CD4-positive, alpha-beta T cell treated with Interleukin-15 for 4 hours (primary cell): ENCODE results near the gene NAXD.
"Not testable (repeated sequence)": the region's sequence is repeated elsewhere in the genome, so short reads cannot be mapped to it uniquely, and the experiment has no call there.

Source experiments
- DNase-seq: peaks from one replicate; pipeline ENCODE4 v3.0.0-alpha.2; 2020; ENCODE audit warnings: low spot score

Gene NAXD

DNA sequence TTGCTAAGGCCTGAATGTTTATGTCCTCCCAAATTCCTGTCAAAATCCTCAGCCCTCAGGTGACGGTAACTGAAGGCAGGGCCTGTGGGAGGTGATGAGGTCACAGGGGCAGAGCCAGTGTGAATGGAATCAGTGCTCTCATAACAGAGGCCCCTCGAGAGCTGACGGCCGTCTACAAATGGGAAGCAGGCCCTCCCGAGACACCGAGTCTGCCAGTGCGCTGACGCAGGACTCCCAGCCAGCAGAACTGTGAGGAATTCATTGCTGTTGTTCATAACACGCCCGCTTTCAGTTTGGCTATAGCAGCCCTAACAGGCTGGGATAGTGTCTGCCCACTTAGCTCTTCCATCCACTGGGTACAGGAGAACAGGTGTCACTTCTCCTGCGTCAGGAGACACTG lies 49.3 kb downstream of the NAXD start:
- DNase-seq: no peak

DNA sequence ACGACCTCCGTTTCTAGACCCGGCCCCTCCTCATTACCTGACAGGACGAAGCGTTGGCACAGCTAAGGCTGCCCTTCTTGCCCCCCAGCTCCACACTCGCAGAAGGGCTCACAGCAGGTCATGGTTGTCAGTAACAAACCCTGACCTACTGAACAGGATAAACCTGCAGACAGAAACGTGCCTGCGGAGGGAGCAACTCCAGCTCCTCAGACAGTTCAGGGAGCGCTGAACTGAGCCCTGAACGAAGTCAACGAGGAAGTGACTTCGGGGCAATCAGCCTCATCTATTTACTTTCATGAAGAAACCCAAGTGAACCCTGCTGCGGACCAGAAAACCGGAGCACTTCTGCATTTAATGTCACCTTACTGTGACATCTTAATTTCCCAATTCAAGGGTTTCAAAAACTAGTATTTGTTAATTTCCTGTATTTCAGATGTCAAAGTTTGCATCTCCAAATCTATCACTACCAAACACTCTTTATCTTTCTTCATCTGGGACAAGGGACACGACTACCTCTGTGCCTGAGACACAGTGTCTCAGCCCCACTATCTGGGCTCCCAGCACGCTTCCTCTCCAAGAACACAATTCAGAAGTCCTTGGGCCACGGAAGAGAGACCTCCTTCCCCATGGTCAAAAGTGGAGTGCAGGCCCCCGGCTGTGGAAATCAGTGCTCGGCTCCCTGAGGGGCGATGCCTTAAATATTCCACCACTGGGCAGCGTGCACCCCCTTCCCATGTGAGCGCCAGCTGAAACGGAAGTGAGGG lies 50.3 kb downstream of the NAXD start:
- no peak for DNase-seq

DNA sequence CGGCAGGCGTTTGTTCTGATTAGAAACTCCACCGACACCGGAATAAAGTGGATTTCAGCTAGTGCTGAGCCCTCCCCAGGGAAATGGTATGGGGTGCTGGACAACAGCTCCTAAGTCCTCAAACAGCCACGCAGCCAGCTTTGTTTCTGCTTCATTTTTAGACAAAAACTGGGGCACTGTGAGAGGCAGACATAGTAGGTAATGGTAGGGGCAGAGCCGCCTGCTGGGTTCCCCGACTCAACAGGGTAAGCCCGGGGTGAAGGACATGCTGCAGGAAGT lies 50.8 kb downstream of the NAXD start:
- DNase-seq: no peak

DNA sequence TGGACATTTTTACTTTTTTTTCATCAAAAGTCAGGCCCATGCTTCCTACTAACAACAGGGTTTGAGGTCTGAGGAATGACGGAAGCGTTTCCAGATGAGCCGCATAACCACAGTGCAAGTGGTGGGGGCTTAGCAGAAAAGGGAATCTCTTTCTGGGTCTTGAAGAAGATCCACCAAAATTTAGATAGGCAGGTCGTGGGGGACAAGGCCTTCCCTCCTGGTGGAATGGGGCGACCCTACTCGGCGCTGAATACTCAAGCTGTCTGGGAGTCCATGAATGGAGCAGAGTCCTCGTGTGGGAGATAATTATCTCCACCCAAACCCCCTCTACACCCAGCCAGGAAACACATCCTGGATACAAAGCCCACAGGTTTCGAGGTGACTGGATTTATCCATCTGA lies 53.7 kb downstream of the NAXD start:
- no peak for DNase-seq

DNA sequence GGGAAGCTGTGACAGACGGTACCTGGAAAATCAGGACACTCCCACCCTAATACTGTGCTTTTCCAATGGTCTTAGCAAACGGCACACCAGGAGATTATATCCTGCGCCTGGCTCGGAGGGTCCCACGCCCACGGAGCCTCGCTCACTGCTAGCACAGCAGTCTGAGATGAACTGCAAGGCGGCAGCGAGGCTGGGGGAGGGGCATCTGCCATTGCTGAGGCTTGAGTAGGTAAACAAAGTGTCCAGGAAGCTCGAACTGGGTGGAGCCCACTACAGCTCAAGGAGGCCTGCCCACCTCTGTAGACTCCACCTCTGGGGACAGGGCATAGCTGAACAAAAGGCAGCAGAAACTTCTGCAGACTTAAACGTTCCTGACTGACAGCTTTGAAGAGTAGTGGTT lies 54.5 kb downstream of the NAXD start:
- not testable (repeated sequence) for DNase-seq

DNA sequence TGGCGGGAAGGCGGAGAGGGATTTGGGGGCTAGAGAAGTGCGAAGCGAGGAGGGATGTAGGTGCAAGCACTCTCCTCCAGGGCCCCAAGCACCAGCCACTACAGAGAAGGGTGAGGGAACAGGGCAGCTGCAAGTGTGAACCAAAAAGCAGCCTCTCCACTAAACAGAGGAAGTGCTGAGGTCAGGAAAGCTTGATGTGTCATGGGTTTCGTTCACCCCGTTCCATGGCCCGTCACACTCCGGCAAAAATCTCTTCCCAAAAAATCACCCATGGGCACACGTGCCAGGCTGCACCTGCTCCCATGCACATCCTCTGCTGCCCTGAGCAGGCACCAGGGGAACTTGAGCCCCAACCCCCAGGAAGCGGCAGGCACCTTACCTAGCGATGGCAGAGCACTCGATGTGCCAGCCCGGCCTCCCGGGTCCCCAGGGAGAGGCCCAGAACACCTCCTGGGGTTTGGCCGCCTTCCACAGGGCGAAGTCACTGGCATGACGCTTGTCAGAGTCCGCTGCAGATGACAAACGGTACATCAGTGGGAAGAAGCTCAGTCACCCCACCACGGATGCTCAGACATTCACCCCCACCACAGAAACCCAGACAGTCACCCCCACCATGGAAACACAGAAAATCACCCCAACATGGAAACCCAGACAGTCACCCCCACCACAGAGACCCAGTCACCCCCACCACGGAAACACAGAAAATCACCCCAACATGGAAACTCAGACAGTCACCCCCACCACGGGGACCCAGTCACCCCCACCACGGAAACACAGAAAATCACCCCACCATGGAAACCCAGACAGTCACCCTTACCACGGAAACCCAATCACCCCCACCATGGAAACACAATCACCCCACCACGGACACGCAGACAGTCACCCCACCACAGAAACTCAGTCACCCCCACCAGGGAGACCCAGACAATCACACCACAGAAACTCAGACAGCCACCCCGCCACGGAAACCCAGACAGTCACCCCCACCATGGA lies 61.5 kb downstream of the NAXD start:
- DNase-seq: peak; percentile 16

DNA sequence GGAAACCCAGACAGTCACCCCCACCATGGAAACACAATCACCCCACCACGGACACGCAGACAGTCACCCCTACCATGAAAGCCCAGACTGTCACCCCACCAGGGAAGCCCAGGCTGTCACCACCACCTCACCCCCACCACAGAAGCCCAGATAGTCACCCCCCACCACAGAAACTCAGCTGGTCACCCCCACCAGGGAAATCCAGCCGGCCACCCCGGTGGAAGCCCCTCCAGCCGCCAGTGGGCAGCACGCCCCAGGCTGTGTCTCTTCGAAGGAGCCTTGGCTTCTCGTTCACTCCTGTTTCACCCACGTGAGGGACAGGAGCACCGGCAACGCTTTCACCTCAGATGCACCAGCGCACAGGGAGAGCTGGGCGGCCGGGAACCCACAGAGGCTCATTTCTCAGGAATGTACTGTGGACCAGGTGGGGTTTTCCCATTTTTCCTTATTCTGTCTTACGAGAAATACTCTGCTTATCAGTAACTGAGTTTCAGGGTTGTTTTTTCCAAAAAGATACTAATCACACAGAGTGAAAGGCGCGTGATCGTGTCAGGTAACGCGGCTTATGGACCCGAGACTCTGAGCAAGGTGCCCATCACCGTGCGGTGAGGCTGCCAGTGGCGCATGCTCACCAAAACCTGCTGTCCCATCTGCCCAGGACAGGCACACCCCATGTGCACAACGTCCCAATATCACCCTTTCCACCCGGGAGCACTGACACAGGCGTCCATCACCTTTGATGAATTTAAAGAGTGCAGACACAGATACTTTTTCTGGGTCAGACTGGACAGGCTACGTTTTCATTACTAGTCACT lies 62.6 kb downstream of the NAXD start:
- DNase-seq: no peak

DNA sequence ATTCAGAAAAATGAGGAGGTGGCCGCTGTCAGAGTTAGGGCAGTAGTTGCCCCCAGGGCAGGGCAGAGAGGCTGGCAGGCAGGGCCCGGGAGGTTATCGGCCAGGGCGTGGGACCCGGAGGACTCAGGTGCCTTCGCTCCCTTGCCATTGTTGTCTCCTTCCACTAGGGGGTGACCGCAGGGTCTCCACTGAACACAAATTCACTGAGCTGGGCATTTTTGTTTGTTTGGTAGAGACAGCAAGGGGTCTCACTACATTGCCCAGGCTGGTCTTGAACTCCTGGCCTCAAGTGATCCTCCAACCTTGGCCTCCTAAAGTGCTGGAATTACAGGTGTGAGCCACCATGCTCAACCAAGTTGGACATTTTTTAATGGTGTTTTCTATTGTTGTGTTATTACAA lies 65.5 kb downstream of the NAXD start:
- DNase-seq: peak; percentile 16

DNA sequence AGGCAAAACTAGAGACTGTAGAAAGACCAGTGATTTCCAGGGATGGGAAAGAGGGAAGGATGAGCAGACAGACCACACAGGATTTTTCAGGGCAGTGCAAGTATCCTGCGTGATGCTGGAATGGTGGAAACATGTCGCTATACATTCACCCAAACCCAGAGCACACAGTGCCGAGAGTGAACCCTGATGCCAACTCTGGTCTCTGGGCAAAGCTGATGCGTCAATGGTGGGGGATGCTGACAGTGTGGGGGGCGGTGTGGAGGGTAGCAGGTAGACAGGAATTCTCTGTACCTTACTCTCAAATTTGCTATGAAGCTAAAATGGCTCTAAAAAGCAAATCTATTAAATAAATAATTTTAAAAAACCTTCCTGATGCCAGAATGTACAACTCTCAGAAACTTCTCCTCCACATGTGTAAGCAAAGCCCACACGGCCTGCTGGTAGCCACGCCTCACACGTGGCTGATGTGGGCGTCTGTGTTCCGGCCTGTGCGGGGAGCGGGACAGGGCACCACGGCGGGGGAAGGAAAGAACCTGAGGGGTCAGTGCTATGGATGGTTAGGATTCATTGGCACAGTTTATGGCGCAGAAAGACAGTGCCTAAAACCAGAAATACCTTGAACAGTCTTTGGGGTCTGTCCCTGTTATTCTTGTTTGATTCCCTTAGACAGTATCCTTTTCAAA lies 66.7 kb downstream of the NAXD start:
- no peak for DNase-seq

DNA sequence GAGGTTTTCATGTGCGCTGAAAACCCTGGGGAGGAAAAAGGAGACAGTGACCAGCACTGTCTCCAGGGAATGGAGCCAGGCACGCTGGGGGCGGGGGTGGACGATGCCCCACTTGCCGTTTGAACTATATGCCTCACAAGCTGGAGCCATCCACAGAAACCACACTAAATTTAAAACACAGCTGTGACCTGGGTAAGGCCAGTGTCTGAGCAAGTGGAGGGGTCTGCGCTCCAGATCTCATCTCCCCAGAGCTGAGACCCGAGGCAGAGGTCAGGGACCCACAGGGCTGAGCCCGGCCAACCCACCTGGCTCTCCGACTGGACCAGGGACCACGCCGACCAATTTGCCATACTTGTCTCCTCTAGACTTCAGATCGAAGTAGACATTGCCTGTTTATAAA lies 67.4 kb downstream of the NAXD start:
- no peak for DNase-seq

DNA sequence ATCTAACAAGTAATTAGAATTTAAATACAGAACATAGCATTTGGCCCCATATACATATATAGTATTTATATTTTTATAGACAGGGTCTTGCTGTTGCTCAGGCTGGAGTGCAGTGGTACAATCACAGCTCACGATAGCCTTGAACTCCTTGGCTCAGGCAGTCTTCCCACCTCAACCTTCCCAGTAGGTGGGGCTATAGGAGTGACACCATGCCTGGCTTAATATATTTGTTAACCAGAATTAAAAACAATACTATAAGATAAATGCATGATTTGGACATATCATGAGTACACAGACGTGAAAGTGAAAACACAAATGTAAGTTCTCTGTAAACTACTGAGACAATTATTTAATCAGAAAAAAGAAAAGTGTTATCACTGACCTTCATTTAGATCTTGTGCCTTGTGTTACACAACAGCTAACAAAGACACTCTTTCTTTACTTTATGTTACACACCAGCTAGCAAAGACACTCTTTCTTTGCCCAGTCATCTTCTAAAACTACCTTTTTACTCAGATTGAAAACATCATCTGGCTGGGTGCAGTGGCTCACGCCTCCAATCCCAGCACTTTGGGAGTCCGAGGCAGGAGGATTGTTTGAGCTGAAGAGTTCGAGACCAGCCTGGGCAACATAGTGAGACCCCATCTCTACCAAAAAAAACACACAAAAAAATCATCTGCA lies 68.0 kb downstream of the NAXD start:
- peak; percentile 25 for DNase-seq

DNA sequence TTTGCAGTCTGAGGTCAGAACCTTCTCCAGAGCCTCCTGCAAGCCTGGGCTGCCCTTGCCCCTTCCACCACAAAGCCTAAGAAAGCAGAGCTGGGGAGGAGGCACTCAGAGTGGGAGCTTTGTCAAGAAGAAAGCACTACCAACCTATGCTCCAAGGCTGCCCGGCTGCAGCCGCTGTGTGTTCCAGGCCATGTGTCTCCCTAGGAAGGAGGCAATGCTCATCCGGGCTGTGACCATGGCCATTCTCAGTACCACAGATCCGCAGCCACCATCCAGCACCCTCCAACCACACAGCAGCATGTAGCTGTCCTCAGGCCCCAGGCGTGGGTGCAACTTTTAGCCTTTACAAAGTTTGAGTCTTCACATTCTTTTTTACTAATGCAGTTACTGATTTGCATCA lies 68.6 kb downstream of the NAXD start:
- DNase-seq: no peak

DNA sequence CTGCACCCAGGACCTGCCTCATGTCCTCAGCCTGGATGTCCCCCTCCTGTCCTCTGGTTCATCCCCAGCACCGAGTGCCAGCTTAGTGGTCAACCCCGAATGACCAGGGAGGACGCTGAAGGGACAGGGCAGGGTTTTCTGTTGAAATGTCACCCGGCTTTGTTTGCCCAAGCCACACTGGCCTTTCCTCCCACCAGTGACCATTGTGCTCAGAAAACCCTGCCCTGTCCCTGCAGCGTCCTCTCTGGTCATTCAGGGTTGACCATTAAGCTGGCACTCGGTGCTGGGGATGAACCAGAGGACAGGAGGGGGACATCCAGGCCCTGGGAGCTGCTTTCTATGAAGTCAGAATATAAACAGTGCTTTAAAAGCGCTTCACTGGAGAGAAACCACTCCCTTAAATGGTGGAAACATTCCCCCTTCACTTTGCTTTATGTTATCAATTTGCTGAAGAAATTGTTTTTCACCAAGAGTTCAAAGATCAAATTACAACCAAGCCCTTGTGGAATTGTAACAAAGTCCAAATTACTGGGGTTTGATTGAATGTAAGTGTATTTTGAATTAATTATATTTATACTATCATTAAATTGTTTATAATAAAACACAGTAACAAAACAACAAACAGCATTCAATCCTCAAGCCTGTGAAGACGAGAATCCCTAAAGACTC lies 69.2 kb downstream of the NAXD start:
- no peak for DNase-seq

DNA sequence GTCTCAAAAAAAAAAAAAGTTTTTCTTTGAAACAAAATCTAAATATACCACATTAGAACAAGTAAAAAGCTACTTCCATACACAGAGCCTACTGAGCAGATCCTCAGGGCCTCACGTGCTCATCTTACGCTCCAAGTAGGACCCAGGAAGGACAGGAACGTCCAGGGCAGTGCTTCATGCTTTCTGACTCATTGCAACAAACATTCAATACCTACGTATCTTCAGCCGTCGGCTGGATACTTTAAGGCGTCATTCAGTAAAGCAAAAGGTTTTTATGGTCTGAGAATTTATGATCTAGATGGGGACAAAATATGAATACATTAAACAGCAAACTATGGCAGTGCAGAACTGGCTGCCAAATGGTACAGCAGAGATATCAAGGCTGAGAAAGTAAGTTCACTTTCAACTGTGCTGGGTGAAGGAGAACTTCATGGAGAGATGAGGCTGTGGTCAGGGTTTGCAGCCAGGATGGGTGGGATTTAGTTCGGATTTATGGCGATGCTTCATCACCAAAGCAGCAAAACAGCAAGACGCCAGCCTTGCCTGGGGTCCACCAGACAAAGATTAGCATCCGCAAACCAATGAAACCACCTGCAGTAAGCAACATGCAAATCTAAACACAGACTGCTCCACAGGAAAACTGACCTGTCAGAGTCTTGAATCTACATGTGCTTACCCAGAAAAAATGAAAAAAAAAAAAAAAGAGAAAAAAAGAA lies 70.1 kb downstream of the NAXD start:
- DNase-seq: no peak

DNA sequence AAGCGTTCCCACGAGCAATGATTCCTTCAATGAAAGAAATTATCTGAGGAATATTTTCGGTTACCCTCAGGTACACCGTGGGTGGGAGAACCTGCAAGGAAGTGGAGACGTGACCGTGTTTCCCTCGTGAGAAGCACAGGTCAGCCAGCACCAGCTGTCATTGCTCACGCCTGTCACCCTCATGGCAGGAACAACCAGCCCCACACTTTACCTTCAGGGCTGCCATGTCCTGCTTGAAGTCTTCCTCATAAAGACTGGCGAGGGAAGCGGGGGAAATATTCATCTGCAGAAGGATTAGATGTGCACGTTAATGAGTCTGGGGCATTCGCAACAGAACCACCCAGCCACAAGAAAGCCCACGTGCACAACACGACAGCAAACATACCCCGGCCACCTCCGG lies 72.4 kb downstream of the NAXD start:
- no peak for DNase-seq

DNA sequence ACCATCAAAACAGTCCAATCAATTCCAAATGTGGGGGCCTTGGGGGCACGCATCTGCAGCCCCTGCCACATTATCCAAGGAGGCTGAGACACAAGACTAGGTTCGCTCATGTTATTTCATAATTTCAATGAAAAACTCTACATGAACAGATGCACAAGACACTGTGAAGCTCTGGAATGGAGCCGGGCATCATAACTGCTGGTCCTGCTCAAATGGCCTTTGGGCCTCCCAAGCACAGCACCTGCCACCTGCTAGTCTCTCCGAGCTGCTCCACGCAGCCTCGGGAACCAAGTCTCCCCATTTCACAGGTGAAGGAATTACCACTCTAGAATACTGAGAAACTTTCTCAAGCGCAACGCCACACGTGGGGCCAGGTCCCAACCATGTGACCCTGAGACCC lies 73.7 kb downstream of the NAXD start:
- DNase-seq: no peak
